ENCODE results near the gene C16orf89.
"Not testable (repeated sequence)": the region's sequence is repeated elsewhere in the genome, so short reads cannot be mapped to it uniquely, and the experiment has no call there.

C16orf89 gene

GRCh38 chr16:5065813-5066212, at the start of gene C16orf89:
C16orf89 (minus strand) TSS chr16:5065956; CDS start chr16:5065908, 48 bp downstream.
- no peak for DNase-seq (ENCODE audit: low spot score)

GRCh38 chr16:5110933-5111332, 45.2 kb upstream of the C16orf89 start:
- DNase-seq (ENCODE audit: low spot score) = not testable (repeated sequence)

- no peak for DNase-seq (ENCODE audit: low spot score)
Observed at GRCh38 chr16:5108505-5109158, 42.9 kb upstream of the C16orf89 start.

- DNase-seq (ENCODE audit: low spot score) = not testable (repeated sequence)
Observed at GRCh38 chr16:5105039-5105438, 39.3 kb upstream of the C16orf89 start.

GRCh38 chr16:5103296-5104032, 37.7 kb upstream of the C16orf89 start:
- DNase-seq (ENCODE audit: low spot score) = not testable (repeated sequence)

GRCh38 chr16:5099174-5099573, 33.4 kb upstream of the C16orf89 start:
- not testable (repeated sequence) for DNase-seq (ENCODE audit: low spot score)

- peak; percentile 90 for DNase-seq (ENCODE audit: low spot score)
Observed at GRCh38 chr16:5098221-5099159, 32.7 kb upstream of the C16orf89 start.

GRCh38 chr16:5097470-5098220, 31.9 kb upstream of the C16orf89 start, which contains the start of gene EEF2KMT:
EEF2KMT (minus strand) TSS chr16:5097795; CDS start chr16:5097739, 56 bp downstream.
- DNase-seq (ENCODE audit: low spot score) = peak; percentile 98

- DNase-seq (ENCODE audit: low spot score) = peak; percentile 68
Observed at GRCh38 chr16:5097061-5097469, 31.3 kb upstream of the C16orf89 start.

- DNase-seq (ENCODE audit: low spot score) = not testable (repeated sequence)
Observed at GRCh38 chr16:5096437-5097060, 30.8 kb upstream of the C16orf89 start.

- not testable (repeated sequence) for DNase-seq (ENCODE audit: low spot score)
Observed at GRCh38 chr16:5095145-5095830, 29.5 kb upstream of the C16orf89 start.

- DNase-seq (ENCODE audit: low spot score) = not testable (repeated sequence)
Observed at GRCh38 chr16:5093746-5094145, 28.0 kb upstream of the C16orf89 start.

- DNase-seq (ENCODE audit: low spot score) = not testable (repeated sequence)
Observed at GRCh38 chr16:5093081-5093480, 27.3 kb upstream of the C16orf89 start.

GRCh38 chr16:5090592-5090991, 24.8 kb upstream of the C16orf89 start:
- DNase-seq (ENCODE audit: low spot score) = not testable (repeated sequence)

GRCh38 chr16:5089911-5090555, 24.3 kb upstream of the C16orf89 start:
- DNase-seq (ENCODE audit: low spot score) = not testable (repeated sequence)

- DNase-seq (ENCODE audit: low spot score) = not testable (repeated sequence)
Observed at GRCh38 chr16:5088936-5089335, 23.2 kb upstream of the C16orf89 start.

- DNase-seq (ENCODE audit: low spot score) = not testable (repeated sequence)
Observed at GRCh38 chr16:5088086-5088790, 22.5 kb upstream of the C16orf89 start.

GRCh38 chr16:5085716-5086115, 20.0 kb upstream of the C16orf89 start:
- DNase-seq (ENCODE audit: low spot score) = not testable (repeated sequence)

GRCh38 chr16:5084802-5085201, 19.0 kb upstream of the C16orf89 start:
- peak; percentile 71 for DNase-seq (ENCODE audit: low spot score)

Data from ecto neural progenitor cell (in vitro differentiated cells).